M059J (cell line): Measurements from ENCODE around the gene CAMK1G. TPM values are rescaled to one million over a fixed set of nuclear protein-coding genes. Genes with fewer than 3 reads are reported as not detected.

ENCODE experiments used
- DNase-seq: peaks from one replicate; pipeline ENCODE4 v3.0.0-alpha.2; 2012; ENCODE audit warnings: low read depth
- total RNA-seq: library from RNA; depleted of rRNA; stranded (reverse); fragments of >200 nt; shearing (Covaris generic); gene quantifications from 2 replicates; pipeline ENCODE4 v1.2.3, GENCODE V29; 2014

CAMK1G gene
- total RNA-seq, 1 experiment from 2014 or later, result 4.5 TPM

DNA sequence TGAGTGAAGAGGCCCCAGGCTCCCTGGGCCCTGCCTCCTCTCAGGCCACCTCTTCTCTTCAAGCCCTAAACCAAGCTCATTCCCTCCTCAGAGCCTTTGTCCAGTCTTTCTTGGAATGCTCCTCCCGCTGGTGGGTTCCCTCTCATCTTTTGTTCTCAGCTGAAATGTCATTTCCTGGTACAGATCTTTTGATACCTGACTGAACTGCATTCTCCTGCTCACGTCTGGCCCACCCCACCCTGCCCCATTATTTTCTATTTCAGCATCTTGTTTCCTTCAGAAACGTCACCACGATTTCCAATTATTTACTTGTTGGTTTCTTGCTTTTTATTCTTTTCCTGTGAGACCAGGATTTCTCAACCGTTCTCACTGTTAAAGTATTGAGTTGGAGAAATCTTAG is 52.3 kb downstream of the CAMK1G start:
- no peak for DNase-seq

DNA sequence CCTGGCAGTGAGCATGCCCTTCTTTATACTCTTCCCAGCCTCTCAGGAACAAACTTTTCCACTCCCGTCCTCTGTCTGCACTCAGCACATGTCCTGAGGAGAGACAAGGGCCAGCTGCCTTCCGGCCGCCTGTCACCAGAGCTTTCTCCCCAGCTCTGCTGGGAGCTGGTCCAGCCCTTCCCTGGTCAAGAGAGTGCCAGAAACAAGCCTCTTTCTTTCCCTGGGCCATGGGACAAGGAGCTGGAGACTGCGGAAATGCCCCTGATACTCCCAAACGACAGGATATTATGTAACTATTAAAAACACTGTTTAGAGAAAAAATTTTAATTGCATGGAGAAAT is 58.3 kb downstream of the CAMK1G start:
- no peak for DNase-seq

GRCh38 chr1:209642816-209643215 is 59.3 kb downstream of the CAMK1G start:
- DNase-seq, result no peak

- DNase-seq, result peak; percentile 50
Measured at GRCh38 chr1:209643285-209644020, 59.9 kb downstream of the CAMK1G start.

- DNase-seq, result no peak
Measured at GRCh38 chr1:209645574-209646452, 62.3 kb downstream of the CAMK1G start.

DNA sequence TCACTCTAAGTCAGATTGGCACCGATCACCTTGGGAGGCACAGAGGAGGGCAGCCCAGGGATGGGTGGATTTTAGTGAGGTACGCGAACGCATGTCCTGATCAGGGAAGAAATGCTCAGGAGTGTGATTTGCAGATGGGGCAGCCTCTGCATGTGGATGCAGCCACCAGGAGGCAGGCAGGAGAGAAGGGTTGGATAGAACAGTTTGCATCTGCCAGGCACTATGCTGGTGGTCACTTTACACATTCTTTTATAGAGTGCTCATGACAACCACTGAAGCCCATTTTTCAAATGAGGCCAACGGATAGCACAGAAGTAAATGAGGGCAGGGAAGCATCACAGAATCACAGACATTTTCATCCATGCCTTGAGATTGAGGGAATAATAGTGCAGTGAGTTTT is 63.0 kb downstream of the CAMK1G start:
- peak; percentile 81 for DNase-seq

DNA sequence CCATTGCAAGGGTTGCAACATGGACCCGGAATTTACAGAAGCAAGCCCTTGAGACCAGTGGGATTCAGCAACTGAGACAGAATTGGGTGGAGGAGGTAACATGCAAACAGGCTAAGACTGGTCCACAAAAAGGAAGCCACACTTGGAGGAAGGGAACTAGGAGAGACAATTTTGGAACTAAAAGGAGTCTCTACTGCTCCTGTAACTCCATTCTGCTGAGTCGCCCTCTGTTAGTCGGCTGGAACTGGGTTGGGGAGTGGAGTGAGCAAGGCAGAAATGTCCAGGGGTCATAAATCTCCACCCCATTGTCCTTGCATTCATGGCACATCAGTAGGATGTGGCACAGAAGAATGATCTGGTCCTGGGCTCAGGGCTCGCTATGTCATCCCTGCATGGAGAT is 63.6 kb downstream of the CAMK1G start:
- DNase-seq, result peak; percentile 57

DNA sequence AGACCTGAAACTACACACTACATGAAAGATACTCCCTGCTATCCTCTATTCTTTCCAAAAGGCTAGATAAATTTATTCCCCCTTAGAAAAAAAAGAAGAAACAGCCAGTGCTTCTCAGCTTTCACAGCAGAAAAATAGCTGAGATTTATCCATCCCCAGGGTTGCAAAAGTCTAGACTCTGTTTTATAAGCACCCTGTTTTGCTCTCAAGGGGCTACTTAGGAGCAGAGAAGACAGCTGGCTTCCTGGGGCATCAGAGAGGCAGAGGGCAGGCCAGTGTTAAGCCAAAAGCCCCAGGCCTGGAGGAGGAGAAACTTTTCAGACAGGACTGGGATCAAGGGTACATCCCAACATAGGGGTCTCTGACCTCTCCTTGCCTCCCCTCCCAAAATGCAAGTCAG is 64.8 kb downstream of the CAMK1G start:
- no peak for DNase-seq

DNA sequence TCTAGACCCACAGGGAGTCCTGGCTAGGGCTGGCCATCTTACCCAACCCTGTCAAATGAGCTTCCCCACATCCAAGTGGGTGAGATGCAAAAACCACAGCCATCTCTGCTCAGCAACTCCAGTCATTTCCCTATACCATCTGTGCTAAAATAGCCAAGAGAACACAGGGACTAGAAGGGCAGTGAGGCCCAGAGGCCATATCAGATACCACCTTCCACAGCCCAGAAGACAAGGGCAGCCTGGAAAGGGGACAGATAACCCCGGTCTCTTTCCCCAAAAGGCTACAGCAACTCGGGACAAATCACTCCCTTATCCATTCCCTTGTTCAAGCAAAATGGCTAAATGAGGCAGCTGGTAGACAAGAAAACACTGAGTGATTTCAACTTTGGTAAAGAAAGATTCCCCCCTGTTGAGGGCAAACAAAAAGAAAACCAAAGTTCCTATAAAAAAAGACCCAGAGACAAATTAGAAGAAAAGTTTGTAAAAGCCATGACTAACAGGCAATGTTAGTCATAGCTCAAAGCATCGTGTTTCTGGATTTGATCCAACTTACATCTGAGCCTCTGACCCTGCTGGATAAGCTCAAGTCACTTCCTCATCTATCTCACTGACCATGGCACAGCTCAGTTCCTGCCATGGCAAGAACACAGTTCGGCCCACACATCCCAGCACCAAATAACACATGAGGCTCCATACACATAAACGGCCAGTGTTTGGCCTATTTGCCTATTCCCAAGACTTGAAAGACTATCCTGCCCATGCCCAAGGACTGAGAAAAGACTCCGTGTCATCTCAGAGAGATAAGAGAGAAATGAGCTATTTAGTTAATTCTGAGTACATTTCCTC is 65.6 kb downstream of the CAMK1G start:
- peak; percentile 98 for DNase-seq

DNA sequence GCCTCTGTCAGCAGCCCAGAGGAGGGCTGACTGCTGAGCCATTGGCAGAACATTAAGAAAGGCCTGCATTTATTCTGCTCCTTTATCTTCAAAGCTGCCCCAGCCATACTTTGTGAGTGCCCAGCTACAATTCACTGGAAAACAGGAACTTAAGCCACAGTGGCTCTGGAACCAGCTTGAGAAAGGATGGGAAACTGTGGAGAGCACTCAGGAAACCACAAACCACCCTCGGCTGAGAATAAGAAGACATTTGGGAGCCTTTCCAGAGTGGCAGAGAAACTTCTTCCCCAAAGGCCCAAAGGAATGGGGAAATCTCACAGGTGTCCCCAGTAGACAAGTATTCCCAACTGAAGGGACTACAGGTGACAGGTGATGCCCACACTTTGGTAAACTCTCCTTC is 66.9 kb downstream of the CAMK1G start:
- peak; percentile 87 for DNase-seq

- peak; percentile 97 for DNase-seq
Measured at GRCh38 chr1:209651138-209651587, 67.6 kb downstream of the CAMK1G start.

- no peak for DNase-seq
Measured at GRCh38 chr1:209652121-209652735, 68.7 kb downstream of the CAMK1G start, which contains the start of gene LAMB3. Gene LAMB3 (minus strand): TSS chr1:209652425. CDS start chr1:209650944, 1,481 bp downstream.

- DNase-seq, result peak; percentile 99
Measured at GRCh38 chr1:209652873-209653401, 69.4 kb downstream of the CAMK1G start.

DNA sequence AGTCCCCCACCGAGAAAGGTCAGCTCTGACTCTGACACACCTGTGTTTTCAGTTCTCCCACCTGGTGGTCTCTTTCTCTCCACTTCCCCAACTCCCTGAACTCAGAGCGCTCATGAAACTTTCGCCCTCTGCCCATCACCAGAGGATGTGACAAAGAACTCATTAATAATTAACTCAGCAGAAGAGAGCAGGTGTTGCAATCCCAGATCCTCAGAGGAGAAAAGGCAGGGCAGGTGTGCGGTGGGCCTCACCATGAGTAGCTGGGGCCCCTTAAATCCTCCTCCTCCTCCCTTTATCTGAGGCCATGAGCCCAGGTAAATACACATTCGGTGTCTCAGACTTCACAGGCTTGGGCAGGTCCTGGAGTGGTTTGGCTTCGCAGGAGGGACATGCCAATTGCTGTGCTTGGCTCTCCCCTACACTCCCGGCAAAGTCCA is 70.4 kb downstream of the CAMK1G start:
- no peak for DNase-seq

GRCh38 chr1:209655411-209656231 is 72.1 kb downstream of the CAMK1G start:
- DNase-seq, result peak; percentile 83

GRCh38 chr1:209657140-209657879 is 73.8 kb downstream of the CAMK1G start:
- peak; percentile 99 for DNase-seq

- DNase-seq, result no peak
Measured at GRCh38 chr1:209657918-209658317, 74.4 kb downstream of the CAMK1G start.

DNA sequence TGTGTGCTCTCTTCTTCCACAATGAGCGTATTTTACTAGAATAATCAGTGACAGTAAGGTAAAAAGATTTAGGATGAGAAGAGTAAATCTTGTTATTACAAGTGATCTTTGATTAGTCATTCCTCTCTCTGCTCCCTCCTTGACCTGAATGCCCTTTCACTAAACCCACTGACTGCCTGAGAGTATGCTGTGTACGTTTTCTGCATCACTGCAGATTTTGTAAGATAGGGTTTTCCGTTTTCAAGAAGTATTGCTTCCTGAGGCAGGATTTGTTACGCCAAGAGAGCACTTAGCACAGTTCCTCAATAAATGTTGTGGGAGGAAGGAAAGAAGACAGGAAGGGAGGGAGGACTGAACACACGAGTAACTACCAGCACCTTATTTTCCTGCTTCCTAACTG is 76.4 kb downstream of the CAMK1G start:
- peak; percentile 83 for DNase-seq

DNA sequence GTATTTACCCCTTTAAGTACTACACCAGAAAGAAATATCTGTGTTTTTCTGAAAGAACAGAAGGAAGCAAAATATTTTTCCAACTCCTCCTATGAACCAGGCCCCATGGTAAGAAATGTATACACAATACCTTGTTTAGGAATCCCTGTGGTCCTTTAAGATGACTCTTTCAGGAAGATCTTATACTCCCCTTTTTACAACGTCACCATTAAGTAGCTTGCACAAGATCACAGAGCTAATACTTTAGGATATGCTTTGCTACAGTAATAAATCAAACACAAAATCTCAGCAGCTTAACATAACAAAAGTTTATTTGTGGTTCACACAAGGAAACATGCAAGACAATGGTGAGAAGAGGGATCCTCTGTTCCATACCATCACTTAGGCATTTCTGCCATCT is 77.6 kb downstream of the CAMK1G start:
- DNase-seq, result no peak
